ENCODE data around the gene COQ10B.

Gene COQ10B

GRCh38 chr2:197504000-197504399, 50.6 kb downstream of the COQ10B start:
- no peak overlapping the region for H3K27ac ChIP-seq (ENCODE audit: low read length, poor library complexity, severe bottlenecking)
- WGBS: 100% methylated on average over 2 of the region's 2 CpGs
- no peak overlapping the region for H2BK12ac ChIP-seq (ENCODE audit: low read length in 2 of 2)
- no peak overlapping the region for H3K18ac ChIP-seq (ENCODE audit: low read depth in 1 of 2, low read length in 2 of 2)
- no peak overlapping the region for H3K14ac ChIP-seq (ENCODE audit: low read length in 2 of 2)
- H3K9ac ChIP-seq (ENCODE audit: low read length): no peak overlapping the region
- H3K4me2 ChIP-seq (ENCODE audit: low read length, poor library complexity, severe bottlenecking): no peak overlapping the region
- H3K9me3 ChIP-seq (ENCODE audit: control insufficient read depth, low read length): no peaks in the 10 kb centered on the region
- no peak overlapping the region for H4K91ac ChIP-seq (ENCODE audit: low read length)
- no peak overlapping the region for H2AK5ac ChIP-seq (ENCODE audit: low read length, severe bottlenecking)
- no peaks in the 10 kb centered on the region for H3K27me3 ChIP-seq (ENCODE audit: control insufficient read depth in 1 of 2, insufficient read depth in 1 of 2, low read length in 2 of 2)
- no peak for DNase-seq
- peaks cover 14 to 42% of the 10 kb centered on the region in 2 experiments for H3K36me3 ChIP-seq (ENCODE audit: control insufficient read depth in 1 of 2, insufficient read depth in 2 of 2, low read depth in 1 of 2, low read length in 2 of 2)
- H4K8ac ChIP-seq (ENCODE audit: low read length): no peak overlapping the region
- no peak overlapping the region for H2BK120ac ChIP-seq (ENCODE audit: low read depth, low read length)
- H3K79me1 ChIP-seq (replicated peaks; ENCODE audit: low read length, poor library complexity, severe bottlenecking): peaks cover 7% of the 10 kb centered on the region
- H3K4ac ChIP-seq (ENCODE audit: low read depth in 1 of 2, low read length in 2 of 2): no peak overlapping the region
- no peak overlapping the region for H2AFZ ChIP-seq (ENCODE audit: low read depth, low read length)
- H2BK15ac ChIP-seq (ENCODE audit: low read depth, poor library complexity, severe bottlenecking): no peak overlapping the region
- H2BK5ac ChIP-seq (ENCODE audit: low read depth, low read length, poor library complexity, severe bottlenecking): no peak overlapping the region
- no peak overlapping the region for H3K23ac ChIP-seq (ENCODE audit: low read length in 2 of 2)
- no peak overlapping the region for H3K4me3 ChIP-seq (ENCODE audit: insufficient read depth in 1 of 2, low read depth in 1 of 2, low read length in 2 of 2)
- H3K4me1 ChIP-seq (ENCODE audit: control insufficient read depth, insufficient read depth, low read depth, low read length): peaks cover 2% of the 10 kb centered on the region

- H3K4ac ChIP-seq (ENCODE audit: low read depth in 1 of 2, low read length in 2 of 2): no peak overlapping the region
- DNase-seq: no peak
- no peak overlapping the region for H2BK12ac ChIP-seq (ENCODE audit: low read length in 2 of 2)
- H4K8ac ChIP-seq (ENCODE audit: low read length): no peak overlapping the region
- no peak overlapping the region for H3K9ac ChIP-seq (ENCODE audit: low read length)
- H3K4me3 ChIP-seq (ENCODE audit: insufficient read depth in 1 of 2, low read depth in 1 of 2, low read length in 2 of 2): no peak overlapping the region
- over 99% methylated on average over 6 of the region's 6 CpGs for WGBS
- H2AK5ac ChIP-seq (ENCODE audit: low read length, severe bottlenecking): no peak overlapping the region
- no peak overlapping the region for H2BK15ac ChIP-seq (ENCODE audit: low read depth, poor library complexity, severe bottlenecking)
- no peak overlapping the region for H3K23ac ChIP-seq (ENCODE audit: low read length in 2 of 2)
- peaks cover 7% of the 10 kb centered on the region for H3K79me1 ChIP-seq (replicated peaks; ENCODE audit: low read length, poor library complexity, severe bottlenecking)
- H3K36me3 ChIP-seq (ENCODE audit: control insufficient read depth in 1 of 2, insufficient read depth in 2 of 2, low read depth in 1 of 2, low read length in 2 of 2): peaks cover 14 to 42% of the 10 kb centered on the region in 2 experiments
- H4K91ac ChIP-seq (ENCODE audit: low read length): no peak overlapping the region
- no peak overlapping the region for H3K14ac ChIP-seq (ENCODE audit: low read length in 2 of 2)
- H2BK120ac ChIP-seq (ENCODE audit: low read depth, low read length): no peak overlapping the region
- no peak overlapping the region for H3K27ac ChIP-seq (ENCODE audit: low read length, poor library complexity, severe bottlenecking)
- no peaks in the 10 kb centered on the region for H3K27me3 ChIP-seq (ENCODE audit: control insufficient read depth in 1 of 2, insufficient read depth in 1 of 2, low read length in 2 of 2)
- no peak overlapping the region for H2AFZ ChIP-seq (ENCODE audit: low read depth, low read length)
- no peaks in the 10 kb centered on the region for H3K9me3 ChIP-seq (ENCODE audit: control insufficient read depth, low read length)
- H2BK5ac ChIP-seq (ENCODE audit: low read depth, low read length, poor library complexity, severe bottlenecking): no peak overlapping the region
- H3K18ac ChIP-seq (ENCODE audit: low read depth in 1 of 2, low read length in 2 of 2): no peak overlapping the region
- no peak overlapping the region for H3K4me2 ChIP-seq (ENCODE audit: low read length, poor library complexity, severe bottlenecking)
- peaks cover 1% of the 10 kb centered on the region for H3K4me1 ChIP-seq (ENCODE audit: control insufficient read depth, insufficient read depth, low read depth, low read length)
Observed at GRCh38 chr2:197504512-197504911, 51.2 kb downstream of the COQ10B start.

- H3K9me3 ChIP-seq (ENCODE audit: control insufficient read depth, low read length): no peaks in the 10 kb centered on the region
- peaks cover 7% of the 10 kb centered on the region for H3K79me1 ChIP-seq (replicated peaks; ENCODE audit: low read length, poor library complexity, severe bottlenecking)
- no peaks in the 10 kb centered on the region for H3K4me1 ChIP-seq (ENCODE audit: control insufficient read depth, insufficient read depth, low read depth, low read length)
- no peak for DNase-seq
- H2BK120ac ChIP-seq (ENCODE audit: low read depth, low read length): no peak overlapping the region
- H2BK12ac ChIP-seq (ENCODE audit: low read length in 2 of 2): no peak overlapping the region
- H4K8ac ChIP-seq (ENCODE audit: low read length): no peak overlapping the region
- no peak overlapping the region for H3K4me3 ChIP-seq (ENCODE audit: insufficient read depth in 1 of 2, low read depth in 1 of 2, low read length in 2 of 2)
- no peak overlapping the region for H2BK5ac ChIP-seq (ENCODE audit: low read depth, low read length, poor library complexity, severe bottlenecking)
- H3K14ac ChIP-seq (ENCODE audit: low read length in 2 of 2): no peak overlapping the region
- H3K27me3 ChIP-seq (ENCODE audit: control insufficient read depth in 1 of 2, insufficient read depth in 1 of 2, low read length in 2 of 2): no peaks in the 10 kb centered on the region
- no peak overlapping the region for H3K18ac ChIP-seq (ENCODE audit: low read depth in 1 of 2, low read length in 2 of 2)
- H3K27ac ChIP-seq (ENCODE audit: low read length, poor library complexity, severe bottlenecking): no peak overlapping the region
- H4K91ac ChIP-seq (ENCODE audit: low read length): no peak overlapping the region
- H3K4me2 ChIP-seq (ENCODE audit: low read length, poor library complexity, severe bottlenecking): no peak overlapping the region
- H3K36me3 ChIP-seq (ENCODE audit: control insufficient read depth in 1 of 2, insufficient read depth in 2 of 2, low read depth in 1 of 2, low read length in 2 of 2): peaks cover 14 to 41% of the 10 kb centered on the region in 2 experiments
- H3K9ac ChIP-seq (ENCODE audit: low read length): no peak overlapping the region
- H3K4ac ChIP-seq (ENCODE audit: low read depth in 1 of 2, low read length in 2 of 2): no peak overlapping the region
- H2AK5ac ChIP-seq (ENCODE audit: low read length, severe bottlenecking): no peak overlapping the region
- no CpG with 5 or more reads among the region's 5 CpGs for WGBS
- H3K23ac ChIP-seq (ENCODE audit: low read length in 2 of 2): no peak overlapping the region
- no peak overlapping the region for H2BK15ac ChIP-seq (ENCODE audit: low read depth, poor library complexity, severe bottlenecking)
- H2AFZ ChIP-seq (ENCODE audit: low read depth, low read length): no peak overlapping the region
Observed at GRCh38 chr2:197506658-197507057, 53.3 kb downstream of the COQ10B start.

GRCh38 chr2:197513915-197514314, 60.6 kb downstream of the COQ10B start:
- no peak for DNase-seq
- Histone ChIP-seq H2BK120ac (ENCODE audit: low read depth, low read length) (no peak overlapping the region), H2BK15ac (ENCODE audit: low read depth, poor library complexity, severe bottlenecking) (no peak overlapping the region), H3K27me3 (ENCODE audit: control insufficient read depth in 1 of 2, insufficient read depth in 1 of 2, low read length in 2 of 2) (no peaks in the 10 kb centered on the region), H2BK5ac (ENCODE audit: low read depth, low read length, poor library complexity, severe bottlenecking) (no peak overlapping the region), H2AK5ac (ENCODE audit: low read length, severe bottlenecking) (no peak overlapping the region), H2BK12ac (ENCODE audit: low read length in 2 of 2) (no peak overlapping the region), H2AFZ (ENCODE audit: low read depth, low read length) (no peak overlapping the region), H4K91ac (ENCODE audit: low read length) (no peak overlapping the region), H3K27ac (ENCODE audit: low read length, poor library complexity, severe bottlenecking) (no peak overlapping the region), H3K14ac (ENCODE audit: low read length in 2 of 2) (no peak overlapping the region), H3K79me1 (replicated peaks; ENCODE audit: low read length, poor library complexity, severe bottlenecking) (peaks cover 1% of the 10 kb centered on the region), H3K9ac (ENCODE audit: low read length) (no peak overlapping the region), H3K4me1 (ENCODE audit: control insufficient read depth, insufficient read depth, low read depth, low read length) (peaks cover 1% of the 10 kb centered on the region), H3K4me3 (ENCODE audit: insufficient read depth in 1 of 2, low read depth in 1 of 2, low read length in 2 of 2) (no peak overlapping the region), H3K4ac (ENCODE audit: low read depth in 1 of 2, low read length in 2 of 2) (no peak overlapping the region), H3K18ac (ENCODE audit: low read depth in 1 of 2, low read length in 2 of 2) (no peak overlapping the region), H3K4me2 (ENCODE audit: low read length, poor library complexity, severe bottlenecking) (no peak overlapping the region), H3K9me3 (ENCODE audit: control insufficient read depth, low read length) (no peaks in the 10 kb centered on the region), H3K23ac (ENCODE audit: low read length in 2 of 2) (no peak overlapping the region), H4K8ac (ENCODE audit: low read length) (no peak overlapping the region), H3K36me3 (ENCODE audit: control insufficient read depth in 1 of 2, insufficient read depth in 2 of 2, low read depth in 1 of 2, low read length in 2 of 2) (no peaks in the 10 kb centered on the region)
- WGBS: 91% methylated on average over 5 of the region's 5 CpGs
